GM18873 (cell line): ENCODE results near the gene MAP3K10.
"Not testable (repeated sequence)": the region's sequence is repeated elsewhere in the genome, so short reads cannot be mapped to it uniquely, and the experiment has no call there.

Experiments used
- ATAC-seq: cut with Tn5 transposase; IDR thresholded peaks from one replicate; pipeline ENCODE4 v1.9.1; 2021; ENCODE audit warnings: mild to moderate bottlenecking, moderate library complexity, moderate number of reproducible peaks; ENCODE audit not compliant: unreplicated experiment, low FRiP score

Gene MAP3K10

GRCh38 chr19:40171293-40171692 is 19.9 kb upstream of the MAP3K10 start:
- ATAC-seq: not testable (repeated sequence)

GRCh38 chr19:40174092-40174491 is 17.1 kb upstream of the MAP3K10 start:
- no peak for ATAC-seq

GRCh38 chr19:40175820-40176219 is 15.4 kb upstream of the MAP3K10 start:
- ATAC-seq: no peak

GRCh38 chr19:40177286-40178070 is 13.7 kb upstream of the MAP3K10 start:
- ATAC-seq: no peak

GRCh38 chr19:40178756-40179155 is 12.5 kb upstream of the MAP3K10 start:
- ATAC-seq: no peak

GRCh38 chr19:40184273-40184672 is 7.0 kb upstream of the MAP3K10 start:
- no peak for ATAC-seq

- ATAC-seq: no peak
Measured at GRCh38 chr19:40191836-40192646, 815 bp downstream of the MAP3K10 start.

GRCh38 chr19:40192758-40193586 is 1.7 kb downstream of the MAP3K10 start:
- ATAC-seq: no peak

- ATAC-seq: no peak
Measured at GRCh38 chr19:40193587-40193849, 2.3 kb downstream of the MAP3K10 start.

- ATAC-seq: no peak
Measured at GRCh38 chr19:40198272-40198990, 7.2 kb downstream of the MAP3K10 start.

- ATAC-seq: no peak
Measured at GRCh38 chr19:40200341-40201099, 9.3 kb downstream of the MAP3K10 start.

- ATAC-seq: no peak
Measured at GRCh38 chr19:40204381-40204780, 13.2 kb downstream of the MAP3K10 start.

- ATAC-seq: no peak
Measured at GRCh38 chr19:40205760-40206159, 14.5 kb downstream of the MAP3K10 start.

GRCh38 chr19:40208602-40209001 is 17.4 kb downstream of the MAP3K10 start:
- no peak for ATAC-seq

- ATAC-seq: no peak
Measured at GRCh38 chr19:40210889-40211288, 19.7 kb downstream of the MAP3K10 start.

- ATAC-seq: no peak
Measured at GRCh38 chr19:40213251-40213829, 22.1 kb downstream of the MAP3K10 start.

GRCh38 chr19:40213882-40214570 is 22.8 kb downstream of the MAP3K10 start:
- no peak for ATAC-seq

GRCh38 chr19:40214936-40215335 is 23.7 kb downstream of the MAP3K10 start:
- ATAC-seq: no peak
